ENCODE measurements around the gene ZIC1. TPM values are rescaled to one million over a fixed set of nuclear protein-coding genes. Genes with fewer than 3 reads are reported as not detected.

ZIC1 gene
- total RNA-seq, 1 experiment from 2014 or later = not detected

- DNase-seq (ENCODE audit: low read depth, low spot score) (no peak), ATAC-seq (no peak)
- Histone ChIP-seq H3K27me3 (ENCODE audit: insufficient read depth, low read length) (peaks cover 6% of the 10 kb centered on the region; the same call in 1 of the 2 replicates), H3K9me2 (ENCODE audit: insufficient read depth) (no peaks in the 10 kb centered on the region), H3K4me2 (ENCODE audit: low read length) (no peak overlapping the region), H3K4me1 (ENCODE audit: control insufficient read depth in 1 of 2, insufficient read depth in 2 of 2, low read length in 2 of 2) (no peaks in the 10 kb centered on the region), H3K27ac (ENCODE audit: low read depth, low read length) (no peak overlapping the region), H4K20me1 (ENCODE audit: insufficient read depth) (no peaks in the 10 kb centered on the region), H3K79me2 (ENCODE audit: insufficient read depth, low read length) (no peaks in the 10 kb centered on the region), H3K36me3 (ENCODE audit: control insufficient read depth in 1 of 2, insufficient read depth in 2 of 2, low read length in 2 of 2) (no peaks in the 10 kb centered on the region), H3K9me3 (ENCODE audit: control insufficient read depth in 1 of 2, insufficient read depth in 1 of 2, low read depth in 1 of 2, low read length in 2 of 2) (no peaks in the 10 kb centered on the region), H3K4me3 (replicated peaks in 1 of 2; ENCODE audit: low read depth in 1 of 2, low read length in 2 of 2) (no peak overlapping the region), H2AFZ (ENCODE audit: low read depth, low read length, poor library complexity, severe bottlenecking) (no peak overlapping the region), H3K9ac (ENCODE audit: low read length) (no peak overlapping the region)
- intact Hi-C loops (cut with micrococcal nuclease) = no loop called here
- no TSS peak for BruUV-seq (replicated peaks)
- TF ChIP-seq ZBTB33 (IDR thresholded peaks at IDR 0.05; ENCODE audit: extremely low read depth, insufficient replicate concordance, low read length) (no peak), ZFX (IDR thresholded peaks at IDR 0.05) (no peak), ELF1 (IDR thresholded peaks at IDR 0.05; ENCODE audit: borderline replicate concordance, low read depth) (no peak), POLR2A (IDR thresholded peaks at IDR 0.05; ENCODE audit: borderline replicate concordance, extremely low read depth, insufficient read depth, insufficient read length) (no peak), TCF7L2 (IDR thresholded peaks at IDR 0.05; ENCODE audit: borderline replicate concordance, extremely low read depth, insufficient read depth, insufficient read length) (no peak), EGR1 (IDR thresholded peaks at IDR 0.05; ENCODE audit: low read depth) (no peak), REST (IDR thresholded peaks at IDR 0.05; ENCODE audit: low read depth) (no peak), EZH2phosphoT487 (IDR thresholded peaks at IDR 0.05; ENCODE audit: borderline replicate concordance) (no peak), CBX3 (IDR thresholded peaks at IDR 0.05; ENCODE audit: low read depth) (no peak), JUND (IDR thresholded peaks at IDR 0.05) (no peak), ATF3 (IDR thresholded peaks at IDR 0.05) (no peak), SP1 (IDR thresholded peaks at IDR 0.05; ENCODE audit: low read depth) (no peak), RAD21 (IDR thresholded peaks at IDR 0.05; ENCODE audit: low read depth) (no peak), FOSL1 (IDR thresholded peaks at IDR 0.05; ENCODE audit: low read depth) (no peak)
- ChIA-PET RAD21 (ENCODE audit: low non-redundant PET in 1 of 2, low total read pairs in 2 of 2, uncharacterized antibody in 2 of 2, unreplicated experiment in 2 of 2) (no interaction called here), POLR2A (no interaction called here), CTCF (no interaction called here)
These were observed 39.9 kb upstream of the ZIC1 start for GRCh38 chr3:147369231-147369630.

Data from HCT116 (cell line).